ENCODE results near the gene FRMD4A.

- TF ChIP-seq CTCF (IDR thresholded peaks at IDR 0.05) (no peak), POLR2A (IDR thresholded peaks at IDR 0.05) (no peak)
Measured at GRCh38 chr10:13721486-13721885, 609.2 kb downstream of the FRMD4A start.
